SK-N-SH treated with all-trans-retinoic acid at 6 μM for 48 hours (cell line): ENCODE measurements around the gene MMP14.

Experiments
- ATAC-seq: fragments of 200-7000 bp; cut with Tn5 transposase; 3 replicates; pipeline ENCODE4 v1.9.1; 2020; ENCODE audit warnings: mild to moderate bottlenecking, moderate library complexity
- ARNTL ChIP-seq: fragments of 450-650 bp; formaldehyde crosslinking; IDR thresholded peaks from 2 replicates; pipeline ENCODE4 v1.5.0; 2020; ENCODE audit warnings: low read depth, mild to moderate bottlenecking, moderate library complexity, borderline replicate concordance
- CSDC2 ChIP-seq: fragments of 250-450 bp; sonication (Bioruptor Pico); IDR thresholded peaks from 2 replicates; pipeline ENCODE4 v1.5.0; 2020; ENCODE audit warnings: mild to moderate bottlenecking, moderate library complexity
- CSRNP3 ChIP-seq: fragments of 250-450 bp; sonication (Bioruptor Pico); IDR thresholded peaks from 2 replicates; pipeline ENCODE4 v1.5.1; 2021; ENCODE audit warnings: mild to moderate bottlenecking, moderate library complexity
- ESRRG ChIP-seq: fragments of 250-450 bp; sonication (Bioruptor Pico); IDR thresholded peaks from 2 replicates; pipeline ENCODE4 v1.6.1; 2021; ENCODE audit warnings: mild to moderate bottlenecking
- ISL1 ChIP-seq: fragments of 250-450 bp; sonication (Bioruptor Pico); IDR thresholded peaks from 2 replicates; pipeline ENCODE4 v2.1.2; 2022; ENCODE audit warnings: mild to moderate bottlenecking, moderate library complexity
- OSR1 ChIP-seq: fragments of 250-450 bp; sonication (Bioruptor Pico); IDR thresholded peaks from 2 replicates; pipeline ENCODE4 v1.8.0; 2022; ENCODE audit warnings: moderate library complexity, mild to moderate bottlenecking, inconsistent platforms
- POU6F1 ChIP-seq: fragments of 250-450 bp; sonication (Bioruptor Pico); IDR thresholded peaks from 2 replicates; pipeline ENCODE4 v1.8.0; 2021; ENCODE audit warnings: low read depth, mild to moderate bottlenecking, moderate library complexity, borderline replicate concordance
- RARB ChIP-seq: fragments of 250-450 bp; sonication (Bioruptor Pico); IDR thresholded peaks from 2 replicates; pipeline ENCODE4 v1.8.0; 2021; ENCODE audit warnings: mild to moderate bottlenecking, moderate library complexity
- SNAI2 ChIP-seq: fragments of 250-450 bp; sonication (Bioruptor Pico); IDR thresholded peaks from 2 replicates; pipeline ENCODE4 v1.5.0; 2020; ENCODE audit warnings: mild to moderate bottlenecking, moderate library complexity
- TOX ChIP-seq: fragments of 250-450 bp; sonication (Bioruptor Pico); IDR thresholded peaks from 2 replicates; pipeline ENCODE4 v1.8.0; 2021; ENCODE audit warnings: mild to moderate bottlenecking, moderate library complexity, borderline replicate concordance
- TSHZ2 ChIP-seq: fragments of 250-450 bp; sonication (Bioruptor Pico); IDR thresholded peaks from 2 replicates; pipeline ENCODE4 v1.5.0; 2020; ENCODE audit warnings: mild to moderate bottlenecking, moderate library complexity
- ZC3H10 ChIP-seq: fragments of 250-450 bp; sonication (Bioruptor Pico); IDR thresholded peaks from 2 replicates; pipeline ENCODE4 v1.5.1; 2021; ENCODE audit warnings: mild to moderate bottlenecking, moderate library complexity
- ZFP3 ChIP-seq: fragments of 250-450 bp; sonication (Bioruptor Pico); IDR thresholded peaks from 2 replicates; pipeline ENCODE4 v1.5.0; 2020; ENCODE audit warnings: mild to moderate bottlenecking, moderate library complexity
- ZFP30 ChIP-seq: fragments of 450-650 bp; formaldehyde crosslinking; IDR thresholded peaks from 2 replicates; pipeline ENCODE4 v1.5.0; 2022; ENCODE audit warnings: mild to moderate bottlenecking, moderate library complexity
- ZNF565 ChIP-seq: fragments of 450-650 bp; formaldehyde crosslinking; conservative IDR thresholded peaks from 2 replicates; pipeline ENCODE4 v1.5.0; 2020; ENCODE audit warnings: low read depth, mild to moderate bottlenecking, moderate library complexity
- ZNF70 ChIP-seq: fragments of 450-650 bp; formaldehyde crosslinking; IDR thresholded peaks from 2 replicates; pipeline ENCODE4 v1.5.0; 2020; ENCODE audit warnings: mild to moderate bottlenecking, moderate library complexity
- ZNF8 ChIP-seq: fragments of 450-650 bp; formaldehyde crosslinking; IDR thresholded peaks from 2 replicates; pipeline ENCODE4 v1.5.0; 2020; ENCODE audit warnings: mild to moderate bottlenecking, moderate library complexity
- TF ChIP-seq, protein P1 (sequence below): fragments of 250-450 bp; sonication (Bioruptor Pico); IDR thresholded peaks from 2 replicates; pipeline ENCODE4 v1.5.1; 2020; ENCODE audit warnings: low read depth, mild to moderate bottlenecking, moderate library complexity
- TF ChIP-seq, protein P2 (sequence below): fragments of 250-450 bp; sonication (Bioruptor Pico); IDR thresholded peaks from 2 replicates; pipeline ENCODE4 v1.8.0; 2020; ENCODE audit warnings: mild to moderate bottlenecking, moderate library complexity, borderline replicate concordance

MMP14 gene

GRCh38 chr14:22842211-22843122 is 6.1 kb downstream of the MMP14 start (continued):
- TF ChIP-seq ESRRG (CRISPR knock-in tag) (no peak), ZNF8 (CRISPR knock-in tag) (no peak), RARB (CRISPR knock-in tag) (no peak), SNAI2 (CRISPR knock-in tag) (no peak), ZNF70 (CRISPR knock-in tag) (no peak), CSDC2 (no peak)

DNA sequence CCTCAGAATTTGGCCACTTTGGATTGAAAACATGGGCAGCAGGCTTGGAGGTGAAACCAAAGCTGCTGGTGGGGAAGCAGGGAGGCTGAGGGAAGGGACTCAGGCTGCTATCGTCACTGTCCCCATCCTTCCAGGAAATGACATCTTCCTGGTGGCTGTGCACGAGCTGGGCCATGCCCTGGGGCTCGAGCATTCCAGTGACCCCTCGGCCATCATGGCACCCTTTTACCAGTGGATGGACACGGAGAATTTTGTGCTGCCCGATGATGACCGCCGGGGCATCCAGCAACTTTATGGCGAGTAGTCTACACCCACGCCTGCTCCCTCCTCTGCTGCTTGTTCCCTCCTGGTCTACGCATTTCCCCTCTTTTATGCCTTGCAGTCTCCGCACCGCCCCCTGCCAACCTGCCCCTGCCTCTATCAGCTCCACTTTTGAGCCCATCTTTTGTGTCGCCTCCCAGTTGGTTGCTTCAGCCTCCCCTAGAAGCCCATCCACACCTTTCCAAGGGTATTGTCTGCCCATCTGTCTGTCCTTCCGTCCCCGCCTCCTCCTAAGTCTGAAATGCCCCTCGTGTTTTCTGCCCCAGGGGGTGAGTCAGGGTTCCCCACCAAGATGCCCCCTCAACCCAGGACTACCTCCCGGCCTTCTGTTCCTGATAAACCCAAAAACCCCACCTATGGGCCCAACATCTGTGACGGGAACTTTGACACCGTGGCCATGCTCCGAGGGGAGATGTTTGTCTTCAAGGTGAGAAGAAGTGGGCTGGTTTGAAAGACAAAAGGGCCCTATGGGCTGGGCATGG is 6.9 kb downstream of the MMP14 start:
- TF ChIP-seq ARNTL (CRISPR knock-in tag) (no peak), OSR1 (no peak), ZNF8 (CRISPR knock-in tag) (no peak), ESRRG (CRISPR knock-in tag) (no peak), ZC3H10 (CRISPR knock-in tag) (no peak), TSHZ2 (CRISPR knock-in tag) (no peak), TOX (CRISPR knock-in tag) (no peak), ISL1 (no peak), ZNF70 (CRISPR knock-in tag) (no peak), ZNF565 (no peak), POU6F1 (CRISPR knock-in tag) (no peak), ZFP3 (CRISPR knock-in tag) (no peak), CSRNP3 (CRISPR knock-in tag) (no peak), ZFP30 (CRISPR knock-in tag) (no peak), SNAI2 (CRISPR knock-in tag) (no peak)
- TF ChIP-seq, protein P1, sequence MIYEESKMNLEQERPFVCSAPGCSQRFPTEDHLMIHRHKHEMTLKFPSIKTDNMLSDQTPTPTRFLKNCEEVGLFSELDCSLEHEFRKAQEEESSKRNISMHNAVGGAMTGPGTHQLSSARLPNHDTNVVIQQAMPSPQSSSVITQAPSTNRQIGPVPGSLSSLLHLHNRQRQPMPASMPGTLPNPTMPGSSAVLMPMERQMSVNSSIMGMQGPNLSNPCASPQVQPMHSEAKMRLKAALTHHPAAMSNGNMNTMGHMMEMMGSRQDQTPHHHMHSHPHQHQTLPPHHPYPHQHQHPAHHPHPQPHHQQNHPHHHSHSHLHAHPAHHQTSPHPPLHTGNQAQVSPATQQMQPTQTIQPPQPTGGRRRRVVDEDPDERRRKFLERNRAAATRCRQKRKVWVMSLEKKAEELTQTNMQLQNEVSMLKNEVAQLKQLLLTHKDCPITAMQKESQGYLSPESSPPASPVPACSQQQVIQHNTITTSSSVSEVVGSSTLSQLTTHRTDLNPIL (CRISPR knock-in tag), result no peak
- TF ChIP-seq, protein P2, sequence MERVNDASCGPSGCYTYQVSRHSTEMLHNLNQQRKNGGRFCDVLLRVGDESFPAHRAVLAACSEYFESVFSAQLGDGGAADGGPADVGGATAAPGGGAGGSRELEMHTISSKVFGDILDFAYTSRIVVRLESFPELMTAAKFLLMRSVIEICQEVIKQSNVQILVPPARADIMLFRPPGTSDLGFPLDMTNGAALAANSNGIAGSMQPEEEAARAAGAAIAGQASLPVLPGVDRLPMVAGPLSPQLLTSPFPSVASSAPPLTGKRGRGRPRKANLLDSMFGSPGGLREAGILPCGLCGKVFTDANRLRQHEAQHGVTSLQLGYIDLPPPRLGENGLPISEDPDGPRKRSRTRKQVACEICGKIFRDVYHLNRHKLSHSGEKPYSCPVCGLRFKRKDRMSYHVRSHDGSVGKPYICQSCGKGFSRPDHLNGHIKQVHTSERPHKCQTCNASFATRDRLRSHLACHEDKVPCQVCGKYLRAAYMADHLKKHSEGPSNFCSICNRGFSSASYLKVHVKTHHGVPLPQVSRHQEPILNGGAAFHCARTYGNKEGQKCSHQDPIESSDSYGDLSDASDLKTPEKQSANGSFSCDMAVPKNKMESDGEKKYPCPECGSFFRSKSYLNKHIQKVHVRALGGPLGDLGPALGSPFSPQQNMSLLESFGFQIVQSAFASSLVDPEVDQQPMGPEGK (CRISPR knock-in tag), result no peak
- ATAC-seq, result no peak
